NCI-H2227 treated with DMSO at 0.1 percent for 48 hours (cell line): ENCODE measurements around the gene TREML2.

Source experiments
- DNase-seq: peaks from one replicate; lab custom pipeline; 2025; lab: John Stamatoyannopoulos, UW

TREML2 gene

GRCh38 chr6:41147917-41148316 is 53.0 kb downstream of the TREML2 start:
- no peak for DNase-seq
